ENCODE measurements around the gene QSOX1. TPM values are rescaled to one million over a fixed set of nuclear protein-coding genes. Genes with fewer than 3 reads are reported as not detected.

QSOX1 gene
- total and polyA plus RNA-seq, 9 of the 15 experiments (the other 6 are each of a cell fraction or from before 2014, with no cell fraction given): 4.0 to 53.1 (median 15.0) TPM

GRCh38 chr1:180188091-180188506 lies 33.4 kb downstream of the QSOX1 start (continued):
- TF ChIP-seq REST (IDR thresholded peaks at IDR 0.05; ENCODE audit: borderline replicate concordance): peak; percentile 69
- no peak for TF ChIP-seq REST (CRISPR knock-in tag; IDR thresholded peaks at IDR 0.05; ENCODE audit: low read depth)
- TF ChIP-seq ZBTB8A (IDR thresholded peaks at IDR 0.05; ENCODE audit: partially characterized antibody): no peak
- TF ChIP-seq GABPB1 (CRISPR knock-in tag; IDR thresholded peaks at IDR 0.05): peak; percentile 26; the same call in 1 of the 2 replicates
- no peak for TF ChIP-seq GATA2 (CRISPR knock-in tag; IDR thresholded peaks at IDR 0.05)

All from K562 (cell line).